Left renal cortex interstitium (tissue), 4 donors: ENCODE data around the gene GCC2. TPM values are rescaled to one million over a fixed set of nuclear protein-coding genes. Genes with fewer than 3 reads are reported as not detected.
"Not testable (repeated sequence)": the region's sequence is repeated elsewhere in the genome, so short reads cannot be mapped to it uniquely, and the experiment has no call there.

Experiments
- DNase-seq, 4 donors: peaks; one replicate each; pipeline ENCODE4 v3.0.0-alpha.2; 2013; ENCODE audit warnings: low read depth in 4 of 4, low spot score in 2 of 4, missing footprints in 1 of 4
- polyA plus RNA-seq, 4 donors: library from polyadenylated mRNA; unstranded; fragments of 120-200 nt; gene quantifications; one replicate each; pipeline ENCODE4 v1.2.1, GENCODE V29; 2013; ENCODE audit not compliant: insufficient read length in 4 of 4

GCC2 gene
- polyA plus RNA-seq, 4 donors: 44.3 to 78.5 (median 66.7) TPM

DNA sequence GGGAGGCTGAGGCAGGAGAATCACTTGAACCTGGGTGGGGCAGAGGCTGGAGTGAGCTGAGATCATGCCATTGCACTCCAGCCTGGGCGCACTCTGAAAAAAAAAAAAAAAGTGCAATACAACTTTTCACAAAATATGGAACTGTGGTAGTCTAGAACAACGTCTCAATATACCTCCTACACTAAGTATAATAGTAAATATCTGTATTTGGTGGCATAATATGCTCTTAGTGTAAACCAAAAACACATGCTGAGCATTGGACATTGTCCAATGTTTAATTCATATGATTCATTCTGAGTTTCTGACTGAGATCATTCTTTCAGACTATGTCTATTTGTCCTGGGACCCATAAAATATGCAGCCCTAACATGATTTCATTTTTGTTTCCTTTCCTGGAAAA, 65.5 kb downstream of the GCC2 start:
- DNase-seq: not testable (repeated sequence)

DNA sequence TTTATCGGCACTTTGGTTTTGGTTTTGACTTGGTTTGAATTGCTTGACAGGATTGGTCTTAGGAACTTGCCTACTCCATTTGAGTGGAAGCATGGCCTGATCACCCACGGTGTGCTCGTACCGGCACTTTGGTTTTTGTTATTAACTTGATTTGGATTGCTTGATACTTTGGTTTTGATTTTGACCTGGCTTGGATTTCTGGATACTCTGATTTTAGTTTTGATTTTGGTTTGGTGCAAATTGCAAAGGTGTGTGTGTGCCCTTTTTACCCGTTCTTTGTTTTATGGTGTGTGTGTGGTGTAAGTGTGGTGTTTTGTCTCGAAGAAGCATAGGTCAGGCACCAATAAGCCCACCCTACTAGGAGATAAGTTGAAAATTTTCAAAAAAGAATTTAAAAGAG, 75.7 kb downstream of the GCC2 start:
- DNase-seq: not testable (repeated sequence)

DNA sequence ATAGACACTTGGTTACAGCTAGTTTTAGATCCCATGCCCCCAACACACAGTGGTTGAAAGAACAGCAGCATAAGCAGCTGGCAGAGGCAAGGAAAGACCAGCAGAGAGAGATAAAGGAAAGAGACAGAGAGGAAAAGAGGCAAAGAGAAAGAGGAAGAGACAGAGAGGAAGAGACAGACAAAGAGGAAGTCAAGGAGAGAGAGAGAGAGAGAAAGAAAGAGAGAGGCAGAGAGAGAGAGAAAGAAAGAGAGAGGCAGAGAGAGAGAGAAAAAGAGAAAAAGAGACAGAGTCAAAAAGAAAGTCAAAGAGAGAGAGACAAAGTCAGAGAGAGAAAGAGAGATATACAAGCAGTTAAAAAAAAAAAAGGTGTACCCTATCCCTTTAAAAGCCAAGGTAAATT, 76.3 kb downstream of the GCC2 start:
- not testable (repeated sequence) for DNase-seq

DNA sequence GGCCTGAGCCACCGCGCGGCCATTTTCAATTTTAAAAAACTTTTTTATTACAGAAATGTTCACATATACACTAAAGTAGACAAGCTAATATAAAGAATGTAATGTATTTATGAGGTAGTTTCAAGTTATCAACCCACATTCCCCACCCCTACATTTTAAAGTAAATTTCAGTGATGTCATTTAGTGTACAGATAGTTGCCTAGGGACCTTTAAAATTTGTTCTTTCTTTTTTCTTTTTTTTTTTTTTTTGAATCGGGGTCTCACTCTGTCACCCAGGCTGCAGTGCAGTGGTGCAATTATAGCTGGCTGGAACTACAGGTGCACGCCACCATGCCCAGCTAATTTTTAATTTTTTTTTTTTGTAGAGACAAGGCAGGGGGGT, 82.7 kb downstream of the GCC2 start:
- DNase-seq: no peak

DNA sequence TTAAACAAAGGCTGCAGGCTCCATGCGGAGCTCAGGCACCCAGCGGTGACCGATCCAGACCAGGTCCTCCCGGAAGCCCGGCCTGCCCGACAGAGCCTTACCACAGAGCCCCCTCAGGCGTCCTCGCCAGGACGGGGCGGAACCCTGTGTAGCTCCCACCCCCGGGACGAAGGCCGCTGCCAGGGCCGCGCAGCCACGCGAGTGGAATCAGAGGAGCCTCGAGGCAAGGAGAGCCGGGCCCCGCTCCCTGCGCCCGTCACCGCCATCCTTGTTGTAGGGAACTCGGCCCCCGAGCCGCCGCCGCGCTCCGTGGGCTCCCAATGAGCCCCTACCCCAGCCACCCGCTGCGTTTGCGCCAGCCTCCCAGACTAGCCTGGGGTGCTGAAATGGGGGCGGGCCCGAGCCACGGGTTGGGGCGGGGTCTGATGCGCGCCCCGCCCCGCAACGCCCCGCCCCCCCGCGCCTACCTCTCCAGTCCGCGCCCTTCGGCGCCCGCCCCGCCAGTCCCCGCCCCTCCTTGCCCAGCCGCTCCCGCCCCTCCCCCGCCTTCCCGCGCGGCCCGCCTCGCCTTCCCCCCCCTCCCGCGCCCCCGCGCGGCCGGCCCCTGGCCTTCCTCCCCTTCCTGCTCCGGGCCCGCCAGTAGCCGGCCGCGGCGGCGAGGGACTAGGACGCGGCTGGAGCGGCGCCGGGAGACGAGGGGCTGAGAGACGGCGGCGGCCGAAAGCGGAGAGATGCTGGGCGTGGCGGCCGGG, 85.0 kb downstream of the GCC2 start, which contains the start of gene LIMS1:
Gene LIMS1, plus strand, starts transcription at position 639 of the 752 bp plus-strand sequence. Its CDS starts 93 bp downstream, at position 732.
- DNase-seq: peak; percentile 75 to 86 (median 78)

DNA sequence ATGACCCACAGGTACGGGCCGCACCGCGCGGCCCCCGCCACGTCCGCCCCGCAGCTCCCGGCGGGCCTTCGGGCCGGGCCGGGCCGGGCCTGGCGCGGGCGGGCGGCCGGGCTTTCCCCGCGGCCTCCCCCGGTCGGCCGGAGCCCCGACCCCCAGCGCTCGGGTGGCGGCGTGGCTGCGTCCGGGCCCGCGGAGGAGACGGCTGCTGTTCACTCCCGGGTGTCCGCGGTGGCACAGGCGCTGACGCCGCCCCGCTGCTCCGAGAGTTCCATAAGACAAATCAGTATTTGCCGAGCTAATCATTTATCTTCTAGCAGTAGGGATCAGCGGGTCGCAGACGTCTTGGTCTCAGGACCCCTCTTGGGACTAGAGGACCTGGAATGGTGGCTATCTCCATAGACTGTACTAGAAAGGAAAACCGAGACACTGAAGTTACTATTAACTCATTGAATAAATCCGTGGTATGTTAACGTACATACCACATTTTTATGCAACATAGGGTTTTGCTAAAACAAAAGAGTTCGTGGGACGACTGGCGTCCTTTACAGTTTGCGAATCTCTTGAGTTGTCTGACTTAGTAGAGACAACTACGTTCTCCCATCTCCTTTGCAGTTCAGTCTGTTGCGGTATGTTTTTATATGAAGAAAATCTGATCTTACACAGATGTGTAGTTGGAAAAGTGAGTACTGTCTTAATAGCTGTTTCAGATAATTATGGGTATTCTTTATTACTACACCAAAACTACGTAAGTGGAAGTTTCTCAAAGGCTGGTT, 85.8 kb downstream of the GCC2 start:
- peak in 3 of 4 donors; percentile 37 to 56 (median 38) for DNase-seq

DNA sequence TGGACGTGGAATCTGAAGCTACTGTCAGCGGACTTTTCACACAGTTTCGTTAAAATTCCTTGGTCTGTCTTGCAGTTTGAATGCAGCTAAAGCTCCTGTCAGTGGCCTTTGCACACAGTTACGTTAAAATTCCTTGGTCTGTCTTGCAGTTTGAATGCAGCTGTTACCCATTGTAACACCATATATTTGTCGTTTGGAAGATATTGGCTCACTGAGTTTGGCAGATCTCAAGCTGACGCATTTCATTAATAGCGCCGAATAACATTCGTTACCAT, 86.3 kb downstream of the GCC2 start:
- DNase-seq: peak in 1 of 4 donors; percentile 36

DNA sequence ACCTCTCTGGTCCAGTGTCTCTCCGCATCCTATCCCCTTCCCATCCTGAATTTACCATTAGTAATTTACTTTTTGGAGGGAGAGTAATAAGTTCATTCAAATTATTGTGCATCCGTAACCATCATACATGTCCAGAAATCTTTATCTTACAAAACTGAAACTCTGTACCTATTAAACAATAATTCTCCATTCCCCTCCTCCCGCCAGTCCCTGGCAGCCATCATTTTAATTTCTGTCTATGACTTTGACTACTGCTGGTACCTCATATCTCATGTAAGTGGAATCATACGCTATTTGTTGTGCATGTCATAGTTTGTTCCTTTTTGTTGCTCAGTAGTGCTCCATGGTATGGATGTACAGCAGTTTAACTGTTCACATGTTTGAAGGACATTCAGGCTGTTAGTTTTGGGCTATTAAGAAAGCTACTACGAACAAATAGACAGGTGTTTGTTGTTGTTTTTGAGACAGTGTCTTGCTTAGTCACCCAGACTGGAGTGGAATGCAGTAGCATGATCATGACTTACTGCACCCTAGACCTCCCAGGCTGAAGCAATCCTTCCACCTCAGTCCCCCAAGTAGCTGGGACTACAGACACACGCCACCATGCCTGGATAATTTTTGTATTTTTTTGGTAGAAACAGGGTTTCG, 87.3 kb downstream of the GCC2 start:
- DNase-seq: no peak

DNA sequence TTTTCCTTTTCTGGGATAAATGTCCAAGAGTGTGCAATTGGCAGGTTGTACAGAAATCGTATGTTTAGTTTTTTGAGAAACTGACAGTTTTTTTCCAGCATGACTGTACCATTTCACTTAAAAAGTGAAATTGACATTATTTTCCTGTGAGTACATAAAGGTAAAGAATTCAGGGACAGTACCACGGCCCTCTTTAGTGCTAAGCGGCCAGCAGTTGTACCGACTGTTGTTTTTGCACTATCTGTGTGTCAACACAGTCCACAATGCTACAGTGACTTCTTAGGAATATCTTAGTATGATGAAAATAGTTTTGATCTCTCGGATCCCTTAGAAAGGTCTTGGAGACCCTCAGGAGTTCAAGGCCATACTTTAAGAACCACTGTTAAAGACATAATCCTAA, 87.9 kb downstream of the GCC2 start:
- DNase-seq: no peak

DNA sequence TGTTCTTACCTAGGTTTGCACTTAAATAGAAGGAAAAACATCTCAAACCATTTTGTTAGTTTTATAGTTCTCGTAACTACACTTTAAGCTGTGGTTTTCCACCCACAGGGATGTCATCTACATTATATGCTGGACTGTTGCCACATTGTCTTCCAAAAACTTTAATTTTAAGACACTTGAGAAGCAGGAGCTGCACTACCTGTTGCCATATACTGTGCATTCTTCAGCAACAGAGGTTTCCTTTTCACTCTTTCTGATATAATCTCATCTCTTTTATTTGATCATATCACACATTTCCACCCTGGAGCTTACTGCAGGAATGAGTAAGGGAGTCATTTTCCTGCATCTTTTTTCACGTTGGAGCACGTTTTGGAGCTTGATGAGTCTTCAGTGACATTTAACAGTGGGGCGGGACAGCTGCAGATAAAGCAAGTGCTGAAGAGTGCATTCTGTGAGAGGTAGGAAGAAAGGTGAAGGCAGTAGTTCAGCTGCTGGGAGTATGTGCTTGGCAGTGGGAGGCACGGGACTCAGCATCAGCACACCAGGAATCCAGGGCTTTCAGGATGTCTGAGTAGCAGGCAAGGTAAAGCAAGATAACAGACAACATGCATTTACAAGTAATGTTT, 89.1 kb downstream of the GCC2 start:
- DNase-seq: no peak

DNA sequence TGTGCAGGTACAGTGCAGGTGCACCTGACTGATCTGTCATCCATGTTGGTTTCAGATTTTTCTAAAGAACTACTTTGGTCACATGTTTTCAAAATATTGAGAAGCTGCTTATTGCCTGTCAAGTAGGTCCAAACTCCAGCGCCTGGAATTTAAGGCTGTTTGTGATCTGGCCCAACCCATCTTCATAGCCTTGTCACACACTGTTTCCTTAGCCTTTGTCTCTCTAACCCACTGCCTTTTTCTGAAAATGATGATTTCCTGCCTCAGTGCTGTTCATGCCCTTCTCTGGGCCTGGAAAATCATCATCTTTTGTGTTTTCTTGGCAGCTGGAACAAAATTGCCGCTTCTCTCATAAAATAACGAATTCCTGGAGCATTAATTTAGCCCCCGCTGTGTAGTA, 92.4 kb downstream of the GCC2 start:
- DNase-seq: no peak

DNA sequence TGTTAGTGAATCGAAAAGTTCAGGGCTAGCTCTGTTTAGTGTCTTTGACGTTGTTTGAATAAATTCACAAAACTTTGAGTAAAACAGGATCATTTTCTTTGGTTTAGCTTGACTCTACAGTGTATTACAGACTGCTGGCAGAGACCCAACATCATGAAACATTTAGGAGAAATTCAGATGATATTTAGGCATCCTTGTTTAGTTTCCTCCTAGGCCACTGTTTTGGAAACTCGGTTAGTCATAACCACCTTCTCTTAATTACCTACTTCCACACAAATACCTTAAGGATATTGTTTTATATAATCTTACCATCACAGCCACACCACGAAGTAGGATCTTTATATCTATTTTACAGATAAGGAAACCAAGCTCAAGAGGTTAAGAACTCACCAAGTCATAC, 93.1 kb downstream of the GCC2 start:
- DNase-seq: no peak

DNA sequence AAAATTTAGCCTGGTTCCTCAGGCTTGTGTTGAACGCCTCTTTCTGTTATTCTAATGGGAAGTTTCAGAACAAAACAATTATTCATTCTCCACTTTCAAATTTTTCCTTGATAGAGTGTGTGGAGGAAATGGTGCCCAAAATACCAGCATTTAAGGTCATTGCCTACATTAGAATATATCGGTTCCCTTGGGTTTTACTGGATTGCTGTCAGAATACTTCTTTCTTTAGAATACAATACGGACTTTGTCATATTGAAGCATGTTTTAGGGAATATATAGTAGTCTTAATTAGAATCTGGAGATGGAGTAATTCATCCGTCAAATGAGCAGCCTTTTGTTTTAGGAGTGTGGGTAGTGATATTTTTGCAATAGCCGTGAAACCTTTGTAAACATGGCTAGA, 98.6 kb downstream of the GCC2 start:
- no peak for DNase-seq

DNA sequence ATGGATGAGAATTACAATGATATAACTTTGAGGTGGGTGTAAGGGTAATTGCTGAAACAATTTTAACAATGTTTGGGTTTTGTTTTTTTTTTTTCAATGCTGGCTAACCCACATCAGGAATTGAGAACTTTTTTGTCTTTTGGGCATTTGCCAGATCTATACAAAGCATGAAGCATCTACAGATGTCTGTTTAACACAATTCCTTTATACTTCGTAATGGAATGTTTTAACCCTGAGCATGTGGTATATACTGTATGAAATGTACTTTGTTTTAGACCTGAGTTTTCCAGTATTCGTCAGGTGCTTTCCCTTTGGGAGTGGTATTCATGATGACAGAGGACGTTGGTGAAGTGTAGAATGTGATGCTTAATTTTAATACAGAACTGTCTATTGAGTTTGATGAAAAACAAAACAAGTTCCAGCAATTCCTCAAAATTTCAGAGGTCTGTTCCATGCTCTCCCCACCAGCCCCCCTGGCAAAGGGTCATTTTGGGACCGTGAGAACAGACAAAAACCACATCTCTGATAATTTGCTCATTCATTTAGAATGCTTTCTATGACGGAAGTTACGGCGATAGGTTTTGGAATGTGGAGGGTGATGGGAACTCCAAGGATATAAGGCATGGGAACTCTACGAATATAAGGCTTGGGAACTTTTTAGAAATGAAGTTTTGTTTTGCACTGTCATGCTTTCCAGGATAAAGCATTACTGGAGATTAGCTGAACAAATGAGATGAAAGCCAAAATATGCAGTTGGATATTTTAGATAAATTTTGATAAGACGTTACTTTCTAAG, 99.4 kb downstream of the GCC2 start:
- no peak for DNase-seq

DNA sequence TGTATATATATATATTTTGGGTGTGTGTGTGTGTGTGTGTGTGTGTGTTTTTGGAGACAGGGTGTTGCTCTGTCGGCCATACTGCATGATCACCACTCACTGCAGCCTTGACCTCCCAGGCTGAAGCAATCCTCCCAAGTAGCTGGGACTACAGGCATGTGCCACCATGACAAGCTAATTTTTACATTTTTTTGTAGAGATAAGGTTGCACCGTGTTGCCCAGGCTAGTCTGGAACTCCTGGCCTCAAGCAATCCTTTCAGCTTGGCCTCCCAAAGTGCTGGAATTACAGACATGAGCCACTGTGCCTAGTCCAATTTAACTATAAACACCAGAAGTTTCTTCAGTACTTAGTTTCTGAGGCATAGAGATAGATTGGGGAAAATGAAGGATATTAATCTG, 103.6 kb downstream of the GCC2 start:
- no peak for DNase-seq

DNA sequence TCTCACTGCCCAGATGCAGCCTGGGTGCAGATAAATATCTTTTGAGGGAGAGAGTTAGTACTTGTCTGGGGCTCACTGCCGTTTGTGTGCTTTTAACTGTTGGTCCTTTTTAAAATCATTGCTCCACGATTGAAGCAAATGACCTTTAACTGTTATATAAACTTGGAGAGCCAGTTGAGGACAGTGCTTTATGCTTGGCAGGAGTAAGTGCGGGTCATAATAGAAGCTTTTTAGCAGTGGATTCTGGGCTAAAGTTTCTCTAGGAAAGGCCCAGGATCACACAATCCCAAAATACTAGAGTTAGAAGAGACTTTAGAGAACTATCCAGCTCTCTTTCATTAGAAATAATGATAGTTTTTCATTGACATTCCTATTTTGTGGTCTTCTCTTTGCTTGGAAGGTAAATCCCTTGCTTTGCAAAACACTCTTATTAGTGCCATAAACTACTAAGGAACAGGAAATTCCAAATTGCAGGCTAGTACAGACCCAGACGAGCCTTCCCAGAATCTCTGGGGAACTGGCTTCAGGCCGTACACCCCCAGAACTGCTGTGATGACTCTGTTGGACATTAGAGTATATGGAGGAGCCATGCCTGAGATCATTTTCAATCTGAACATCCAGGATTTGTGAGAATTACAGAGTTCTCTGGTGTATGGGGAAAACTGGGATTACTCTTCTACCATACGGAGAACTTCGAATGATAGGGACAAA, 104.4 kb downstream of the GCC2 start:
- no peak for DNase-seq

DNA sequence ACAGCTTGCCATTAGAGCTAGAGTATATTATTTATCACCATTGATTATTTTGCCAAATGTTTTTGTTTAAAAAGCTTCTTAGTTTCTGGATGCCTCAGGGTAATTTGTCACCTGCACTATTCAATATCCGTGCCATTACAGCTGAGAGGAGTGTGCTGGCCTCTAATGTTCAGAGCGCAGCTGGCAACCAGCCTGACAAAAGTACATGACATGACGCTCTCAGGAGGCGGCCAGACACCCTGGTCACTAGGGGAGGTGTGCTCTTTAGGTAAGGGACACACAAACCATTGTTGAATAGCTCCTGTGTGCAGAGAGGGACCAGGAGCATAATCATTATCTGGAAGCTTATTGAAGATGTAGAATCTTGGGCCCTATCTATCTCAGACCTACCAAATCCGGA, 105.5 kb downstream of the GCC2 start:
- DNase-seq: no peak

DNA sequence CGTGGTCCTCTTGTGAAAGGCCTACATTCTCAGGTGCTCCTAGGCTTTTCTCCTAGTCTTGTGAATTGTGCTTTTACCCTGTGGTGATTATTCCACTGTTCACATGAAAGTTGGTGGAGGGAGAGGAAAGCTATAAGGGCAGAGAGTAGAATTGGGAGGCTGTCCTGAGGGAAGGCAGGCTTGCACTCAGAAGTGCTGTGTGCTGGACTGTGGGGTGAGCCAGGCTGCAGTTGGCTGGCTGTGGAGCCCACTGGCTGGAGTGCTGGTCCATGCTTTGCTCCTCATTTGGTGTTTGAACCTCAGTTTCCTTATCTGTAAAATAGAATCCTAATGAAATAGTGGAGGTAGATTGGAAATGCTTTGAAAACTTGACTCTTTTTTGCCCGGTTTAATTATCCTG, 106.6 kb downstream of the GCC2 start:
- DNase-seq: no peak

DNA sequence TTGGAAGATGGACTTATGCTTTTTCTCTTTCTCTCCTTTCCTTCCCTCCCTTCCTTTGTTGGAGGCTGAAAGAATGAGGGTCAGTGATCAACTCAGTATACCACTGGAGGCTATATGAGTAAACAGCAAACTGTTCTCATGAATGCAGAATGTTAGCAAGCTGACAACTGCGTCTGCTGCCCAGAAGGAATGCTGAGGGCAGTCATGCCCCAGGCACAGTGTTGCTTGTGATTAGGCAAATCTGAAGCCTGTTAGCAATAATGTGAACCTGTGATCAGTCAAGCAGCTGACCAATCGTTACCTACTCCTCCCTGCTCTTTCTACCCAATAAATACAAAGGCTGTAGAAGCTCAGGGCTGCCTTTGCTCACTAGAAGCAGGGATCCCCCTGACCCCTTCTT, 107.6 kb downstream of the GCC2 start:
- DNase-seq: not testable (repeated sequence)
